NCI-H187 treated with DMSO at 0.1 percent for 48 hours (cell line): ENCODE results near the gene CYB561.

Source experiments
- DNase-seq: peaks from one replicate; lab custom pipeline; 2025; lab: John Stamatoyannopoulos, UW

CYB561 gene

DNA sequence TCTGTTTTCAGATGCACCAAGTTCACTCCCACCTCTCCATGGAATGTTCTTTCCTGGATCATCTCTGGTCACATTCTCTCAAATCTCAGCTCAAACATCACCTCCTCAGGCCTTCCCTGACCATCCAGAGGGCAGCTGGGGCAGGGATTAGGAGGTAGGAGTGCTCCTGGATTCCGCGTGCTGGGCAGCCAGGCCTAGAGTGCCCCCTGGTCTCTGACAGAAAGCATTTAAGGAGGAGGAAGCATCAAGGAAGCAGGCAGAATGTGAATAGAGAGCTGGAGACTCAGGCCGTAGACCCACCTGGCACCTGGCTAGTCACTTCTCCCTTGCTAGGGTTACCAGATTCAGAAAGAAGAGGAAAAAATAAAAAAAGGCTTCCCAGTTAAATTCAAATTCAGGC, 2.5 kb upstream of the CYB561 start:
- DNase-seq, result no peak

GRCh38 chr17:63447471-63448009, 1.4 kb upstream of the CYB561 start:
- no peak for DNase-seq

GRCh38 chr17:63446753-63447470, 806 bp upstream of the CYB561 start:
- no peak for DNase-seq

DNA sequence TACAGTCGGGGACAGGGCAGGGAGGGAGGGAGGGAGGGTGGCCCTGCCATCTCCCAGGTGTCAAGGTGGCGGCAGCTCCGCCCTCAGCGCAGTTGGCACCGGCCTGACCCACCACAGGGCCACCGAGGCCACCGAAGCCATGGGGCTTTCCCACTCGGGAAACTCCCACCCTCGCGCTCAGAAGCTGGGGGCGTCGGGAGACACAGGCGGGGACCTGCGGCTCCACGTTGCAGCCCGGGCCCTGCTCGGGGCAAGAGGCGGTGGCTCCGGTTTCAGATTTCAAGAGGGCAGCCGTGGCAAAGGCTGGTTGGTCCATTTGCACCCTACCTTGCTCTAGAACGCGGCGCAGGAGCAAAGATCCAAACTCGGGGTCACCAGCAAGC, 544 bp downstream of the CYB561 start:
- DNase-seq, result no peak

DNA sequence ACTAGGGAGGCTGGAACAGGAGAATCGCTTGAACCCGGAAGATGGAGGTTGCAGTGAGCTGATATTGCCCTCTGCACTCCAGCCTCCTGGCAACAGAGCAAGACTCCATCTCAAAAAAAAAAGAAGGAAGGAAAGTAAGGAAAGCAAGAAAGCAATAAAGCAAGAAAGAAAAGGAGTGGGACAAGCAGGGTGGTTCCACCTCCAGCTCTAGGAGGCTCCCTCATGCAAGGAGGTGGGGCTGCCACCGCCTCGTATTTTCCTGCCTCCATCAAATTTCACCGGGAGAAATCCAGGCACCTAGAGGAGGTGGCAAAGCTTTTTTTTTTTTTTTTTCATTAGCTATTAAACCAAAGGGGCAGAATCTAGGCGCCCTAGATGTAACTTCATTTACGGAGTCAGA, 1.0 kb downstream of the CYB561 start:
- DNase-seq, result no peak

DNA sequence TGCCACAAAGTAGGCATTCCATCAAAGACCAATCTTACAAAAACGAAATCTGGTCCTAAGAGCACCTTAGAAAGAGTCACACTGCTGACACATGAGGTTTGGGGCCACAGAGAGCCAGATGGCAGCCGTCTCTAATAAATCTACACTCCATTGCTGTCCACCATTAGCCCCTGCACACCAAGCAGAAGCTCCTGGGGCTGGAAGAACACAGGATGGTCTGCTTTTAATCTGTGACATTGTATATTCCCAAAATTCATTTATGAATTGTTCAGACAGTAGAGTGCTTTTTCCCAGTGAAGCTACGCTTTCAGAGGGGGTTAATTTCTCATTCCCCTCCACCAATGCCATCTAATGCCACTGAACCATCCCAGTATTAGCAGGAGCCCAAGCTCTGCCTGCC, 1.6 kb downstream of the CYB561 start:
- no peak for DNase-seq

DNA sequence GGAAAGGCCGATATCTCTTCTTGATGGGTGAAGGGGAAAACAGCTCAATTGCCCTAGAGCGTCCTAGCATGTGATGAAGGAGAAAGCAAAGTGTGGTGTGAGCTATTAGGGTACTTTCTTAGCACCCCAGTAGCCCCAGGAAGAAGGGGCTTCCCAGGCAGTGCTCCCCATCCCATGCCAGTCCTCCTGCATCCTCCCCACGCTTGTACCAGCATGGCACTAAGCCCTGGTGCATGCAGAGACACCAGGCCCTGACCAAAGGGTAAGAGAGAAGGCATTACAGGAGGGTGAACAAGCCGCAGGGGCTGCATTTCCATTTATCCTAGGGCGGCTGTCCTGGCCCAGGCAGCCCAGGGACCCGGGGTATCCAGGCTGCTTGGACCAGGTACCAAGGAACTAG, 3.1 kb downstream of the CYB561 start:
- DNase-seq, result no peak

- no peak for DNase-seq
Measured at GRCh38 chr17:63442549-63443035, 3.5 kb downstream of the CYB561 start.

- no peak for DNase-seq
Measured at GRCh38 chr17:63442074-63442473, 4.0 kb downstream of the CYB561 start.

- DNase-seq, result no peak
Measured at GRCh38 chr17:63441654-63442053, 4.5 kb downstream of the CYB561 start.

GRCh38 chr17:63440770-63441335, 5.3 kb downstream of the CYB561 start:
- DNase-seq, result no peak

- DNase-seq, result no peak
Measured at GRCh38 chr17:63440127-63440769, 5.9 kb downstream of the CYB561 start.

DNA sequence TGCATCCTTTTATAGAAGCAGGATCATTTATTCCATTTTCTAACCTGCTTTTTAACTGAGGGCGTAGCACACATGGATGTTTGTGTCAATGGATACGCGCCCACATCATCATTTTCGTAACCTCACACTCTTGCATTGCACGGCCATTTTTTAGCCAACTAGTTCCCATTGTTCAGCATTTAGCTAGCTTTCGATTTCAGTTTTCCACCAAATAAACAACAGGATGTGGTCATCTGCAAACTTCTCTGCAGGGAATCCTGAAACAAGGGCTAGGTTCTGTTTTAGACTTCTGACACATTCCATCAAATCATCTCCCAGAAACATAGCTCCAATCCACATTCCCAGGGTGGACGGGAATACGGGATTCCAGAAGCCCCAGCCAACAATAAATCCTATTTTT, 6.4 kb downstream of the CYB561 start:
- DNase-seq, result no peak

- no peak for DNase-seq
Measured at GRCh38 chr17:63438092-63439051, 7.7 kb downstream of the CYB561 start.

- DNase-seq, result no peak
Measured at GRCh38 chr17:63437287-63438091, 8.6 kb downstream of the CYB561 start.

GRCh38 chr17:63436523-63437110, 9.5 kb downstream of the CYB561 start:
- no peak for DNase-seq

- no peak for DNase-seq
Measured at GRCh38 chr17:63435681-63436522, 10.2 kb downstream of the CYB561 start.

GRCh38 chr17:63434951-63435571, 11.0 kb downstream of the CYB561 start:
- no peak for DNase-seq
